GM19023 (cell line): Measurements from ENCODE around the gene ASS1.
"Not testable (repeated sequence)": the region's sequence is repeated elsewhere in the genome, so short reads cannot be mapped to it uniquely, and the experiment has no call there.

Source experiments
- ATAC-seq: cut with Tn5 transposase; IDR thresholded peaks from one replicate; pipeline ENCODE4 v1.9.1; 2021; ENCODE audit warnings: mild to moderate bottlenecking, moderate library complexity; ENCODE audit not compliant: unreplicated experiment

The ASS1 gene

GRCh38 chr9:130444565-130445221 lies at the start of gene ASS1:
TSS of gene ASS1 (plus strand) at chr9:130444961. CDS start at chr9:130452229, 7,268 bp downstream.
- ATAC-seq, result no peak

- ATAC-seq, result no peak
Measured at GRCh38 chr9:130395810-130396435, 48.8 kb upstream of the ASS1 start.

GRCh38 chr9:130396581-130396980 lies 48.2 kb upstream of the ASS1 start:
- ATAC-seq, result no peak

DNA sequence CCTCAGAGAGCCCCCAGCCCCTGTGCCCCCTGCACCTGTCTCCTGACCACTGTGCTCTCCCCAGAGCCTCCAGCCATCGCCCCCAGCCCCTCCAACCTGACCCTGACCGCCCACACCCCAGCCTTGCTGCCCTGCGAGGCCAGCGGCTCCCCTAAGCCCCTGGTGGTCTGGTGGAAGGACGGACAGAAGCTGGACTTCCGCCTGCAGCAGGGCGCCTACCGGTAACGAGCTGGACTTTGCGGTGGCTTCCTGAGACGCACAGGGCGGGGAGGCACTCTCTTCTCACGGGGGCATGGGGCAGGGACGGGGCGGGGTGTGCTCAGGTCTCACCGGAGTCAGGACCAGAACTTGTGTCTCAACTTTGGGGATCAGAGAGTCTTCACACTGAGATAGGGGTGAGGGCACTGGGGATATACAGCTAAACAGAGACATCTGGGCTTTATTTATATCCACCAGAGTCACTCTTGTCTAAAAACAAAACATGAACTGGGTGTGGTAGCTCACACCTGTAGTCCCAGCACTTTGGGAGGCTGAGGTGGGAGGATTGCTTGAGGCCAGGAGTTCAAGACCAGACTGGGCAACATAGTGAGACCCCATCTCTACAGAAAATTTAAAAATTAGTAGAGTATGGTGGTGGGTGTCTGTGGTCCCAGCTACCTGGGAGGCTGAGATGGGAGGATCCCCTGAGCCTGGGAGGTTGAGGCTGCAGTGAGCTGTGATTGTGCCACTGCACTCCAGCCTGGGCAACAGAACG lies 46.1 kb upstream of the ASS1 start:
- no peak for ATAC-seq

- no peak for ATAC-seq
Measured at GRCh38 chr9:130399768-130400167, 45.0 kb upstream of the ASS1 start.

- ATAC-seq, result no peak
Measured at GRCh38 chr9:130400870-130401269, 43.9 kb upstream of the ASS1 start.

DNA sequence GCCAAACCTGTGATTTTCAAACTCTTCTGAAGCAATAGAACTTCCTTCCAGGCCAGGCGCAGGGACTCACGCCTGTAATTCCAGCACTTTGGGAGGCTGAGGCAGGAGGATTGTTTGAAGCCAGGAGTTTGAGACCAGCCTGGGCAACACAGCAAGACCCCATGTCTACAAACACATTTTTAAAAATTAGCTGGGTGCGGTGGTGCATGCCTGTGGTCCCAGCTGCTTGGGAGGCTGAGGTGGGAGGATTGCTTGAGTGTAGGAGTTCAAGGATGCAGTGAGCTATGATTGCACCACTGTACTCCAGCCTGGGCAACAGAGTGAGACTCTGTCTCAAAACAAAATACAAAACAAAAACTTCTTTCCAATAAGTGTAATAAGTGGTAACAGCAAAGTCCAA lies 43.0 kb upstream of the ASS1 start:
- ATAC-seq, result not testable (repeated sequence)

DNA sequence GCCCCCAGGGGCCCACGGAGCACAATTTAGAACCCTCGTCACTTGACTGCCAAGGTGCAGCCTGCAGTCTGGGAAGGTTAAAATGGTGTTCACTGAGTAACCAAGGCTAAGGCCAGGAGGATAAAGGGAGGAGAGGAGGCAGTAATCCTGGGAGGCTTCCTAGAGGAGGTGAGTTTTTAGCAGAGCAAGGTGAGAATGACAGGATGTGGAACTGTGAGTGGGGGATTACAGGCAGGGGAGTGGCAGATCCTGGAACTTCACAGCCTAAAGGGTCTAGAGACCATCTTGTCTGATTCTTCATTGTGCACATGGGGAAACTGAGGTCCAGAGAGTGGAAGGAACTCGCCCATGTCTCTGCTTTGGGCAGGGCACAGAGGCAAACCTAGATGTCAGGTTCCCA lies 42.5 kb upstream of the ASS1 start:
- ATAC-seq, result no peak

DNA sequence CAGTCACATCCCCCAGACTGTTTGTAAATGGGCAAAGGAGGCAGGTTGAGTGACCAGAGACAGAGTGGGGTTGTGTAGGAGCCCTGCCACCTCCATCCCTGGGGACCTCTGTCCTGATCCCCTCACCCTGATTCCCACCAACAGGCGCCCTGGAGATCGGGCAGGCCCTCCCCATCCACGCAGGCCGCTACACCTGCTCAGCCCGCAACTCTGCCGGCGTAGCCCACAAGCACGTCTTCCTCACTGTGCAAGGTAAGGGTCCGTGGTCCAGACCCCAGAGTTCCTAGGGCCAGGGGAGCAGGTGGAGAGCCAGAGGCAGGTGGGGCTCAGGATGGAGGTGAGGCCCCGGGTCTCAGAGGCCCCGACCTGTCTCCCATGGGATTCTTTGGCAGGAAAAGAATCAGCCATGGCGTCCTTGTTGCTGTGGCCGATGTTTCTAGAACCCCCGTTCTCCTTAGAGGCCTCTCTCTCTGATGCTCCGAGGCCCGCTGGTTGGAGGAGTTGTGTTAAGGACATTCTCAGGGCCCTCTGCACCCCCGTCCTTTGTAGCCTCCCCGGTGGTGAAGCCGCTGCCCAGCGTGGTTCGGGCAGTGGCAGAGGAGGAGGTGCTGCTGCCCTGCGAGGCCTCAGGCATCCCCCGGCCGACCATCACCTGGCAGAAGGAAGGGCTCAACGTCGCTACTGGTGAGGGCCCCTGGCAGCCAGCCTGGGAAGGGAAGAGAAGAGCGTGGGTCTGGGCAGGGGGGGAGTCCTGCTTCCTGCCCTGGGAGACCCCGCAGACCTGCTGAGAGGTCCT lies 41.9 kb upstream of the ASS1 start:
- ATAC-seq, result no peak

DNA sequence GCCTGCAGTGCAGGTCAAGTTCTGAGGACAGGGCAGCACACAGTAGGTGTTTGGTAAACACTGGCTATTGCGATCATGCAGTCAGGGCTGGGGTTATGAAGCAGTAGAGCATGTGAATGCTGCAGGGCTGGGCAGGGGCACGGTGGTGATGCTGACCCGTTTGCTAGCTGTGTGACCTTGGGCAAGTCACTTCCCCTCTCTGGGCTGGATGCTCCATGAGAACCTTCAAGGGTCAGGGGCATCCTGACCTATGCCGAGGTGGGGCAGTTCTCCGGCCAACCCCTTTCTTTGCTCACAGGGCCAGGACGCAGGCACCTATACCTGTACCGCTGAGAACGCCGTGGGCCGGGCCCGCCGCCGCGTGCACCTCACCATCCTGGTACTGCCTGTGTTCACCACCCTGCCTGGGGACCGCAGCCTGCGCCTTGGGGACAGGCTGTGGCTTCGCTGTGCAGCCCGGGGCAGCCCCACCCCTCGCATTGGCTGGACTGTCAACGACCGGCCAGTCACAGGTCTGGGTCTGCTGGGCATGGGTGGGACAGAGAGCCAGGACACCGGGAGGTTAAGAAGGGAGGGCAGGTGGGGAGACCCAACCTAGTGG lies 39.0 kb upstream of the ASS1 start:
- no peak for ATAC-seq

GRCh38 chr9:130406278-130406895 lies 38.4 kb upstream of the ASS1 start:
- ATAC-seq, result no peak

- ATAC-seq, result no peak
Measured at GRCh38 chr9:130407916-130408663, 36.7 kb upstream of the ASS1 start.

- ATAC-seq, result no peak
Measured at GRCh38 chr9:130408669-130409068, 36.1 kb upstream of the ASS1 start.

- ATAC-seq, result no peak
Measured at GRCh38 chr9:130409246-130409645, 35.5 kb upstream of the ASS1 start.

GRCh38 chr9:130410443-130410842 lies 34.3 kb upstream of the ASS1 start:
- ATAC-seq, result no peak

DNA sequence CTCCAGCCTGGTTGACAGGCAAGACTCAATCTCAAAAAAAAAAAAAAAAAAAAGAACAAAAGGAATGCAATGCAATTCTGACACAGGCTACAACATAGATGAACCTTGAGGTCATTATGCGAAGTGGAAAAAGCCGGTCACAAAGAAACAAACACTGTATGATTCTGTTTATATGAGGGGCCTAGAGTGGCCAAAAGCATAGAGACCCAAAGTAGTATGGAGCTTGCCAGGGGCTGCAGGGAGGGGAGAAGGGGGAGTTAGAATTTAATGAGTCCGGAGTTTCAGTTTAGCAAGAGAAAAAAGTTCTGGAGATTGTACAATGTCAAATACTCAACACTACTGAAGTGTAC lies 33.2 kb upstream of the ASS1 start:
- ATAC-seq, result no peak

GRCh38 chr9:130414081-130414731 lies 30.6 kb upstream of the ASS1 start:
- ATAC-seq, result no peak

GRCh38 chr9:130414910-130415746 lies 29.6 kb upstream of the ASS1 start:
- no peak for ATAC-seq
